Left ventricle myocardium superior (tissue), 1 donor: ENCODE measurements around the gene BTAF1. TPM values are rescaled to one million over a fixed set of nuclear protein-coding genes. Genes with fewer than 3 reads are reported as not detected.
"Not testable (repeated sequence)": the region's sequence is repeated elsewhere in the genome, so short reads cannot be mapped to it uniquely, and the experiment has no call there.

ENCODE experiments used
- ATAC-seq: fragments of 200-7000 bp; cut with Tn5 transposase; one replicate; pipeline ENCODE4 v1.9.1; 2020; ENCODE audit warnings: mild to moderate bottlenecking, moderate library complexity
- DNase-seq: peaks from one replicate; pipeline ENCODE4 v3.0.0-alpha.2; 2020
- intact Hi-C: fragments of 100-400 bp; cut with micrococcal nuclease; formaldehyde crosslinking; loops from one replicate; pipeline ENCODE4 v1.11.0; 2022
- long read RNA-seq: library from polyadenylated mRNA; unstranded; transcript quantifications from one replicate; pipeline ENCODE4 v2.0.0, GENCODE V29; 2021
- total RNA-seq: library from RNA; stranded (reverse); fragmentation: NEBNext Ultra II Directional; extraction: Animal tissue kit (Norgen Biotek cat#: 25700); gene quantifications from one replicate; pipeline ENCODE4 v1.2.1, GENCODE V29; 2021
- donor health status: DM: no; HTN: yes; CAD: no; lungs with severe emphysema.

BTAF1 gene
- total RNA-seq: 13.1 TPM
- long read RNA-seq, partial matches to known transcripts: 12 of 23 reads
- long read RNA-seq, other reads (novel, unspliced or antisense): 11 of 23 reads

- DNase-seq (peak; percentile 98), ATAC-seq (peak; percentile 100)
- intact Hi-C loops: no loop called here
Measured at GRCh38 chr10:91923371-91924211, at the start of gene BTAF1. TSS of gene BTAF1 (plus strand) at chr10:91923770. CDS start at chr10:91924077, 307 bp downstream.

GRCh38 chr10:91875156-91875555 is 48.4 kb upstream of the BTAF1 start:
- intact Hi-C loops: no loop called here
- ATAC-seq (no peak), DNase-seq (no peak)

- DNase-seq: no peak
- intact Hi-C loops: no loop called here
- no peak for ATAC-seq
Measured at GRCh38 chr10:91875779-91876178, 47.8 kb upstream of the BTAF1 start.

GRCh38 chr10:91879515-91880170 is 43.9 kb upstream of the BTAF1 start:
- ATAC-seq (no peak), DNase-seq (no peak)
- intact Hi-C loops: no loop called here

- DNase-seq (no peak), ATAC-seq (peak; percentile 58)
Measured at GRCh38 chr10:91880310-91880709, 43.3 kb upstream of the BTAF1 start.

GRCh38 chr10:91883549-91884444 is 39.8 kb upstream of the BTAF1 start:
- ATAC-seq (peak; percentile 85), DNase-seq (peak; percentile 36)
- intact Hi-C loops: no loop called here

More at GRCh38 chr10:91880310-91880709, 43.3 kb upstream of the BTAF1 start:
- intact Hi-C loops: no loop called here

- intact Hi-C loops: no loop called here
- no peak for ATAC-seq
- DNase-seq: no peak
Measured at GRCh38 chr10:91884536-91884935, 39.0 kb upstream of the BTAF1 start.

- intact Hi-C loops: no loop called here
- ATAC-seq (no peak), DNase-seq (no peak)
Measured at GRCh38 chr10:91885362-91886079, 38.0 kb upstream of the BTAF1 start.

GRCh38 chr10:91886954-91887271 is 36.7 kb upstream of the BTAF1 start:
- intact Hi-C loops: no loop called here
- ATAC-seq: no peak
- no peak for DNase-seq

- intact Hi-C loops: no loop called here
- peak; percentile 31 for DNase-seq
- ATAC-seq: peak; percentile 60
Measured at GRCh38 chr10:91887272-91888076, 36.1 kb upstream of the BTAF1 start.

GRCh38 chr10:91891125-91892001 is 32.2 kb upstream of the BTAF1 start:
- no peak for ATAC-seq
- no peak for DNase-seq
- intact Hi-C loops: no loop called here

GRCh38 chr10:91893051-91893450 is 30.5 kb upstream of the BTAF1 start:
- intact Hi-C loops: no loop called here
- DNase-seq: no peak
- no peak for ATAC-seq

- ATAC-seq, DNase-seq, intact Hi-C loops: not testable (repeated sequence)
Measured at GRCh38 chr10:91894261-91894685, 29.3 kb upstream of the BTAF1 start.

GRCh38 chr10:91896212-91896756 is 27.3 kb upstream of the BTAF1 start:
- ATAC-seq (no peak), DNase-seq (no peak)
- intact Hi-C loops: no loop called here

- intact Hi-C loops: no loop called here
- ATAC-seq: no peak
Measured at GRCh38 chr10:91897421-91897820, 26.1 kb upstream of the BTAF1 start.

GRCh38 chr10:91901784-91902677 is 21.5 kb upstream of the BTAF1 start:
- intact Hi-C loops: no loop called here
- DNase-seq (no peak), ATAC-seq (peak; percentile 33)

More at GRCh38 chr10:91897421-91897820, 26.1 kb upstream of the BTAF1 start:
- DNase-seq: no peak
